Cardiac fibroblast (primary cell): ENCODE data around the gene PRSS56.
A peak's percentile ranks its signal among the peaks of the same experiment; 100 is the strongest.
"Not testable (repeated sequence)": the region's sequence is repeated elsewhere in the genome, so short reads cannot be mapped to it uniquely, and the experiment has no call there.

ENCODE experiments used
- DNase-seq, 2 donors: peaks; one replicate each; pipeline versions ENCODE4 v3.0.0 to v3.0.0-alpha.2; 2010; ENCODE audit warnings: low read depth in 2 of 2
- H3K4me3 ChIP-seq, 2 donors: replicated peaks in 1 of 2; 1 replicate in 1 of 2; 2 replicates in 1 of 2; pipeline ENCODE4 v1.5.1; 2011; ENCODE audit warnings: low read depth in 2 of 2, low read length in 2 of 2, mild to moderate bottlenecking in 2 of 2, moderate library complexity in 1 of 2
- TF ChIP-seq, protein P1 (sequence below): IDR thresholded peaks from one replicate; pipeline ENCODE4 v1.5.1; 2011; ENCODE audit warnings: low read depth, mild to moderate bottlenecking, low read length, inconsistent platforms

Gene PRSS56

DNA sequence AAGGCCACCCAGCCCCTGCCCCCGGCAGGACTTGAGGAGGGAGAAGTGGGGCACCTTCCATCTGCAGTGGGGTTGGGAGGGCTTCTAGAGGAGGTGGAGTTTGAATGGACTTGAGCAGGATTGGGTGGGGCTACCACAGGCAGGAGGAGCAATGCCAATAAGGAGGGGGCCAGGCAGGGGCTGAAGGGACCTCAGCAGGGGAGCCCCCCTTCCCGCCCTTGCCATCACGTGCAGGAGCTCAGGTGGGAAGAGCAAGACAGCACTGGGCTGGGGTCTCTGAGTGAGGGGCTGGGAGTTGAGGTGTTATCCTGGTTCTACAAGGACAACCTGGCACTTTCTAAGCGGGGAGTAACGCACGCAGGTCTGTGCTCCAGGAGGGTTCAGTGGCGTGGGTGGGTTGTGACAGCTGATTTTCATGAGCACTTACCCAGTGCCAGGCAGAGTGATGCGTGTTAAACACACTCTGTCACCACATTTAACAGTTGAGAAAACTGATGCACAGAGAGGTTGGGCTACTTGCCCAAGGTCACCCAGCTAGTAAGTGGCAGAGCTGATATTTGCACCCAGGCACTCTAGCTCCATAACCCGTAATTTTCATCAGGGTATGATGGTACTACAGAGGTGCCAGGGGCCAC, 10.6 kb downstream of the PRSS56 start:
- no peak overlapping the region for H3K4me3 ChIP-seq
- no peak for DNase-seq
- TF ChIP-seq, protein P1, sequence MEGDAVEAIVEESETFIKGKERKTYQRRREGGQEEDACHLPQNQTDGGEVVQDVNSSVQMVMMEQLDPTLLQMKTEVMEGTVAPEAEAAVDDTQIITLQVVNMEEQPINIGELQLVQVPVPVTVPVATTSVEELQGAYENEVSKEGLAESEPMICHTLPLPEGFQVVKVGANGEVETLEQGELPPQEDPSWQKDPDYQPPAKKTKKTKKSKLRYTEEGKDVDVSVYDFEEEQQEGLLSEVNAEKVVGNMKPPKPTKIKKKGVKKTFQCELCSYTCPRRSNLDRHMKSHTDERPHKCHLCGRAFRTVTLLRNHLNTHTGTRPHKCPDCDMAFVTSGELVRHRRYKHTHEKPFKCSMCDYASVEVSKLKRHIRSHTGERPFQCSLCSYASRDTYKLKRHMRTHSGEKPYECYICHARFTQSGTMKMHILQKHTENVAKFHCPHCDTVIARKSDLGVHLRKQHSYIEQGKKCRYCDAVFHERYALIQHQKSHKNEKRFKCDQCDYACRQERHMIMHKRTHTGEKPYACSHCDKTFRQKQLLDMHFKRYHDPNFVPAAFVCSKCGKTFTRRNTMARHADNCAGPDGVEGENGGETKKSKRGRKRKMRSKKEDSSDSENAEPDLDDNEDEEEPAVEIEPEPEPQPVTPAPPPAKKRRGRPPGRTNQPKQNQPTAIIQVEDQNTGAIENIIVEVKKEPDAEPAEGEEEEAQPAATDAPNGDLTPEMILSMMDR, result no peak

DNA sequence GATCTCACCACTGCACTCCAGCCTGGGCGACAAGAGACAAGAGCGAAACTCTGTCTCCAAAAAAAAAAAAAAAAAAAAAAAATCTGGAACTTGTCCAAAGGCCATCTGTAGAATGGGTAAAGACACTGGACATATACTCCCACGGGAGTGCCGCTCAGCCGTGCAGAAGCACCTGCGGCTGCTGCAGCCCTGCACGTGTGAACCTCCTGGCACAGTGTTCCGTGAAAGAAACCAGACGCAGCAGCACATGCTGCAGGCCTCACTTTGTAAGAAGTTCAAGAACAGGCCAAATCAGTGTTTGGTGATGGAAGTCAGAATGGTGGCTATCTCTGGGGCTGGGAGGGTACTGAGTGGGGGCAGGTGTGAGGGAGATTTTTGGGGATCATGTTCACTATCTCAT, 12.2 kb downstream of the PRSS56 start:
- no peak overlapping the region for H3K4me3 ChIP-seq
- TF ChIP-seq, protein P1, result no peak
- DNase-seq, result no peak

DNA sequence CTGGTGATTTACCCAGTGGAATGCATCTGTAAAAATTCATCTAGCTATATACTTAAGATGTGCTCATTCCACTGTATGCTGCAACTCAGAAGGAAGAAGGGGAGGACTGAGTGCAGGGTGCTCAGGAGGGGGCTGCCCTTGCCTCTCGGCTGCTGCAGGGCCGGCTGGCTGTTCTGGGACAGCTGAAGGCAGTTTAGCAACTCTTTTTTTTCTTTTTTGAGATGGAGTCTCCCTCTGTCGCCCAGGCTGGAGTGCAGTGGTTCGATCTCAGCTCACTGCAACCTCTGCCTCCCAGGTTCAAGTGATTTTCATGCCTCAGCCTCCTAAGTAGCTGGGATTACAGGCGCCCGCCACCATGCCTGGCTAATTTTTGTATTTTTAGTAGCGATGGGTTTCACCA, 12.6 kb downstream of the PRSS56 start:
- DNase-seq, H3K4me3 ChIP-seq: not testable (repeated sequence)

DNA sequence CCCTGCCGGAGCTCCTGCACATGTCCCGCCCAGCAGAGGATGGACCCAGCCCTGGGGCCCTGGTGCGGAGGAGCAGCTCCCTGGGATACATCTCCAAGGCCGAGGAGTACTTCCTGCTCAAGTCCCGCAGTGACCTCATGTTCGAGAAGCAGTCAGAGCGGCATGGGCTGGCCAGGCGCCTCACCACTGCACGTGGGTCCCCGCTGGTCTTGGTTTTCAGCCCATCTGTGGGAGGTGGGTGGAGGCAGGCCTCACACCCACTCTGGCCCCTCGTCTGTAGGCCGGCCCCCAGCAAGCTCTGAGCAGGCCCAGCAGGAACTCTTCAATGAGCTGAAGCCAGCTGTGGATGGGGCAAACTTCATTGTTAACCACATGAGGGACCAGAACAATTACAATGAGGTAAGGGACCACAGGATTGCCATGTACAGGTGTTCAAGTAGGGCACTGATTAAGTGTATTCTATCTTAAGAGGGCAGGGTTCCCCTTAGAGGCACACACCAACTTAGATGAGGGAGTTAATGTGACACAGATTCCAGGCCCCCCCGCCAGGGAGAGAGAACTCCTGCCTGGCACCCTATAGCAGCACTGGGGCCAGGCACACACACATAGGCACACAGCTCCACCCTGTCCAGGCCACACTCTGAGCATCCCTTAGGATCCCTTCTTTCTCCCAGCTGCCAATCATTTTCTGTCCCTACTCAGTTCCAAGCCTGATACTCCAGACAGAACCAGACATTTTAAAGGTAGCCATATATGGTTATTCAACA, 13.9 kb downstream of the PRSS56 start:
- H3K4me3 ChIP-seq, result no peak overlapping the region
- TF ChIP-seq, protein P1, result no peak
- peak; percentile 16 to 53 for DNase-seq

DNA sequence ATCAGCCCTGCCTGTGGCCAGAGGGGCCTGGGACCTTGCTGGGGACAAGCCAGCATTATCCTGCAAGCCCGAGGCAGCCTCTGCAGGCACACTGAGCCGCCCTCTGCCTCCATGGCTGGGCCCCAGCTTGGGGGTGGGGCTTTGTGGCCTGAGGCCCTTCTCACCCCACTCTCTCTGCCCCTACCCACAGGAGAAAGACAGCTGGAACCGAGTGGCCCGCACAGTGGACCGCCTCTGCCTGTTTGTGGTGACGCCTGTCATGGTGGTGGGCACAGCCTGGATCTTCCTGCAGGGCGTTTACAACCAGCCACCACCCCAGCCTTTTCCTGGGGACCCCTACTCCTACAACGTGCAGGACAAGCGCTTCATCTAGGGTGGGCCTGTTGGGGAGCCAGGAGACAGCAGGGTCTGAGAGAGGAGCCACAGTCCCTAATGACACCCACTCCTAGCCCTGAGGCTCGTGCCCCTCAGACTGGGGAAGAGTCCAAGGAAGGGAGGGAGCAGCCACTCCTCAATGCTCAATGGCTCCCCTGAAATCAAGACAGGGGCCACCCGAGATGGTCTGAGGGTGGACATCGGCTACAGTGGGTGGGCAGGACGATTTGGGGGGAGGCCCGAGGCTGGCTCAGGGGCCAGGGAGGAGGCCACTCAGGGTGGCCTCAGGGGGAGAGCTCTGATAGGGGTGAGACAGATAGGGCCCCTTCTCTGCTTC, 14.9 kb downstream of the PRSS56 start:
- no peak for DNase-seq
- no peak overlapping the region for H3K4me3 ChIP-seq
- TF ChIP-seq, protein P1, result no peak

DNA sequence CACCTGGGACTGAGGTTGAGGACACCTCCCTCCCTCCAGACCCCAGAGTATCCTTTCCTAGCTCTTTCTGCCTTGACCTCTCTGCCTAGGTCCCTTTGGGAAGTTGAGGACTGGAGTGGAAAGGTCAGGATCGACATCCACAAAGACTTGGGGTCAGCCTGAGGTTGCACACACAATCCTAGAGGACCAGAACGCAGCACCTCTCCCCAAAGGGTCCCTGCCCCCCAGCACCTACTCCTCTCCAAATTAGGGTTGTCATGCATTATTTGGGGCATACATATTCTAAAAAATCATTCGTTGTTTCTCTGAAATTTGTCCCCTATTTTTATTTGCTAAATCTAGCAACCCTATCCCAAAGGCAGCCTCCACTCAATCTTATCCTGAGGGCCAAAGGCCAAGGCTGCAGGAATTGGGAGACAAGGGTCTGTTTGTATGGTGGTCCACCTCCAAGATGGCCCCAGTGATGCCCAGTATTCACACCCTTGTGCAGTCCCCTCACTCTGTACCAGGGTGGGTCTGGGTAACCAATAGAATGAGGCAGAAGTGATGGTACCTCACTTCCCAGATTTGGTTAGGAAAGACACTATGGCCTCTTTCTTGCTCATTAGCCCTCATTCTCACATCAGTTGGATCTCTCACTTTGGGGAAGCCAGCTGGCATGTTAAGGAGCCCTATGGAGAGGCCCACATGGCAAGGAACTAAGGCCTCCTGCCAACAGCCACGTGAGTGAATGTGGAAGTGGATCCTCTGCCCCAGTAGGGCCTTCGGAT, 15.8 kb downstream of the PRSS56 start:
- no peak for DNase-seq
- no peak overlapping the region for H3K4me3 ChIP-seq
- TF ChIP-seq, protein P1, result no peak
